HG03457 (cell line): ENCODE results near the gene COL9A3.

Experiments
- ATAC-seq: cut with Tn5 transposase; IDR thresholded peaks from one replicate; pipeline ENCODE4 v1.9.1; 2021; ENCODE audit warnings: moderate number of reproducible peaks; ENCODE audit not compliant: unreplicated experiment

Gene COL9A3

DNA sequence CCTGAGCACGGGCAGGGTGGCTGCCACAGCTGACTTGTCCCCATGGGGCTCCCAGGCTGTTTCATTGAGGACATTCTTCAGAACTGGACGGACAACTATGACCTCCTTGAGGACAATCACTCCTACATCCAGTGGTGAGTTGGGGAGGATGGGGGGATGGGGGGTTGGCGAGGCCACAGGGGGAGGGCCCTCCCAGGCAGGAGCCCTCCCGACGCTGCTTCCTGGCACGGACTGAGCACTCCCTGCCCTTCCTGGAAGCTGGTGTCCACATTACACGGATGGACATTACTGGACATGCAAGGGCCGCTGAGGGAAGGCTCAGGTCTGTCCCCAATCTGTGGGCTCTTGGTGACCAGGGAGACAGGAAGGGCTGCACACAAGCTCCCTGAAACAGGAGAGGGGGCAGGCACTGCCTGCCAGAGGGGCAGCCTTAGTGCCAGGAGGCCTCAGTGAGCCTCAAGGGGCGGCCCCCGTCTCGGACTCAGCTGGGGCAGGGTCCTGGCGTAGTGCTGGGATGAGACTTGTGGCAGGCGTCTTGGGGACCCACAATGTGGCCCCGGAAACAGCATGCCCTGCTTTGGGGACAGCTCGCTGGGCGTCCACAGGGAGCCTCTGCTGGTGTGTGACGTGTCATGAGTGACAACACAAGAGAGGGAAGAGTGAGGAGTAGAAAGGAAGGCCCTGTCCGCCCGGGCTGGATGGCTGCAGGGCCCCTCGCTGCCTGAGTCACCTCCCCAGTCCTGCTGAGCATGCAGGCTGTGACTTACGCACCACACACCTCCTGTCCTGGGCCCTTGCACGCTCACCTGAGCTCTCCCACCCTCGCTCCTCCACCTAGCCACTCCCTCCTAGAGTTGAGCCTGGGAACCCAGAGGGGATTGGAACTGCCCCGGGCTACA, 7.1 kb upstream of the COL9A3 start:
- no peak for ATAC-seq

DNA sequence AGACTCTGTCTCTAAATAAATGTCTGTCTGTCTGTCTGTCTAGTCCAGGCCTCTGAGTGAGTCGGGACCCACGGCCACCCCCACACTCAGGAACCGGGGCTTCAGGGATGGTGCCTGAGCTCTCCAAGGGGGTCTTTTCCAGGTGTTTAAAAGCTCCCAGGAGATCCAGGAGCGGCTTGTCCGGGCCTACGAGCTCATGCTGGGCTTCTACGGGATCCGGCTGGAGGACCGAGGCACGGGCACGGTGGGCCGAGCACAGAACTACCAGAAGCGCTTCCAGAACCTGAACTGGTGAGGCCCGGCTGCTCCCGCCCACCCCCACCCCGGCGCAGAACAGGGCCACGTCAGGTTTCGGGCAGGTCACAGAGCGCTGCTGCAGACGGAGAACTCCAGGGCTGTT, 5.5 kb upstream of the COL9A3 start:
- no peak for ATAC-seq

DNA sequence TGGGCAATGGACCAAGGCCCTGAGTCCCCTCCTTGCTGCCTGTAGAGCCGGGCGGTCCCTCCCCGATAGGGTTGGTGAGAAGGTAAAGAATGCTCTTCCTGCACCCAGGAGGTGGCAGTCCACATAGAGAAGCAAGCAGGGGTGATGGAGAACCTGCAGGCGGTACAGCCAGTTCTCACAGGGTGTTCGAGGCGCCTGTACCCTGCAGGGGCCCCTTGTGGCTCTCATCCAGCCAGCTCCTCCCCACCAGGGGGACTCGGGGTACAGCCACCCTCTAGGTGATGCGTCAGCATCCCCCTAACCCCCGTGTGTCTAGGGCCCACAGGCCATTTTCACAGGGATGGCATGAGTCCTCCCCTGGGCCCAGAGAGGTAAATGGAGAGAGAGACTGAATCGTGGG, 5.1 kb upstream of the COL9A3 start:
- ATAC-seq = no peak

DNA sequence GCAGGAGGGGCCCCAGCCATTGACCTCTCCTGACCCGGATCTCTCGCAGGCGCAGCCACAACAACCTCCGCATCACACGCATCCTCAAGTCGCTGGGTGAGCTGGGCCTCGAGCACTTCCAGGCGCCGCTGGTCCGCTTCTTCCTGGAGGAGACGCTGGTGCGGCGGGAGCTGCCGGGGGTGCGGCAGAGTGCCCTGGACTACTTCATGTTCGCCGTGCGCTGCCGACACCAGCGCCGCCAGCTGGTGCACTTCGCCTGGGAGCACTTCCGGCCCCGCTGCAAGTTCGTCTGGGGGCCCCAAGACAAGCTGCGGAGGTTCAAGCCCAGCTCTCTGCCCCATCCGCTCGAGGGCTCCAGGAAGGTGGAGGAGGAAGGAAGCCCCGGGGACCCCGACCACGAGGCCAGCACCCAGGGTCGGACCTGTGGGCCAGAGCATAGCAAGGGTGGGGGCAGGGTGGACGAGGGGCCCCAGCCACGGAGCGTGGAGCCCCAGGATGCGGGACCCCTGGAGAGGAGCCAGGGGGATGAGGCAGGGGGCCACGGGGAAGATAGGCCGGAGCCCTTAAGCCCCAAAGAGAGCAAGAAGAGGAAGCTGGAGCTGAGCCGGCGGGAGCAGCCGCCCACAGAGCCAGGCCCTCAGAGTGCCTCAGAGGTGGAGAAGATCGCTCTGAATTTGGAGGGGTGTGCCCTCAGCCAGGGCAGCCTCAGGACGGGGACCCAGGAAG, 4.5 kb upstream of the COL9A3 start:
- ATAC-seq = no peak

DNA sequence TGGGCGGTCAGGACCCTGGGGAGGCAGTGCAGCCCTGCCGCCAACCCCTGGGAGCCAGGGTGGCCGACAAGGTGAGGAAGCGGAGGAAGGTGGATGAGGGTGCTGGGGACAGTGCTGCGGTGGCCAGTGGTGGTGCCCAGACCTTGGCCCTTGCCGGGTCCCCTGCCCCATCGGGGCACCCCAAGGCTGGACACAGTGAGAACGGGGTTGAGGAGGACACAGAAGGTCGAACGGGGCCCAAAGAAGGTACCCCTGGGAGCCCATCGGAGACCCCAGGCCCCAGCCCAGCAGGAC, 4.0 kb upstream of the COL9A3 start:
- no peak for ATAC-seq

DNA sequence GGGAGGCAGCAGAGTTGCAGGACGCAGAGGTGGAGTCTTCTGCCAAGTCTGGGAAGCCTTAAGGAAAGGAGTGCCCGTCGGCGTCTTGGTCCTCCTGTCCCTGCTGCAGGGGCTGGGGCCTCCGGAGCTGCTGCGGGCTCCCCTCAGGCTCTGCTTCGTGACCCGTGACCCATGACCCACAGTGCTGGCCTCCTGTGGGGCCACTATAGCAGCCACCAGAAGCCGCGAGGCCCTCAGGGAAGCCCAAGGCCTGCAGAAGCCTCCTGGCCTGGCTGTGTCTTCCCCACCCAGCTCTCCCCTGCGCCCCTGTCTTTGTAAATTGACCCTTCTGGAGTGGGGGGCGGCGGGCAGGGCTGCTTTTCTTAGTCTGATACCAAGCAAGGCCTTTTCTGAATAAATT, 3.3 kb upstream of the COL9A3 start:
- ATAC-seq = no peak

DNA sequence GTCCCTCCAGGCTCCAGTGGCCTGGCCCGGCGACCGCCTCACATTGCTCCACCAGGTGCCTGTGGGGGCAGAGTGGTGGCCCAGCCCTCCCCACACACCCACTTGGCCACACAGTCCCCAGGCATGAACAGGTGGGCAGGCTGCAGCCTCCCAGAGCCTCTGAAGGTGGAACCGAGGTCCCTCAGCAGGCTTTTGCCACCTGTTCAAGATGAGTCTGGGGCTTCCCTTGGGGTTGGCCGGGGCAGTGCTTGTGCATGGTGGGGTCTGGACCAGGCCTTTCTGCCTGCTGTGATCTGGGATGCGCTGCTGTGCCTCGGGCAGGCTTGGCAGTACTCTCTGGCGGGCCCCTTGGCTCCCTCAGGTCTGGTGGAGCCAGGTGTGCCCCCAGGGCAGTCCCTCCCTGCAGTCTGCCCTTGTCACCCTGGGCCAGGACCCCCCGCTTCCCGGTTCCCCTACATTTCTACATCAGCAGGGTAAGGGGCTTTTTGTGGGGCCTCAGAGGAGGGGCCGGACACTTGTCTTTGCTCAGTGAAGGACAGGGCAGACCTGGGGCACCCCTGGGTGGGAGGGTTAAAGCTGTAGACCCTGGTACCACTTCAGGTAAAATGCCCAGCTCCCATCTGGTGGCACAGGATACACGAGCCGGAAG, 2.7 kb upstream of the COL9A3 start:
- no peak for ATAC-seq

DNA sequence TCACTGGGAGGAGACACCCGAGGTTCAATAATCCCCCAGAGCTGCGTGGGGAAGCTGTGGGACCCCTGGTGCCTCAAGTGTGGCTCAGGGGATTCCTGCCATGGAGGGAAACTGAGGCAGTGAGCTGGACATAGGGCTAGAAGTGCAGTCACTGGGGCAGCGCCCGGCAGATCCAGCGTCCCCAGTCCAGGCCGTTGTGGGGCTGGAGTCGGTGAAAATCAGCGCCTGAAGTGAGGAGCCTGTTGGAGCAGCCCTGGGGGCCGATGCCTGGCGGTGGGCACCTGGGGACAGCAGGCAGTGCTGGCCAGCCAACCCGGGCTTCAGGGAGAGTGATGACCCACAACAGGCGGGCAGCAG, 2.2 kb upstream of the COL9A3 start:
- no peak for ATAC-seq

DNA sequence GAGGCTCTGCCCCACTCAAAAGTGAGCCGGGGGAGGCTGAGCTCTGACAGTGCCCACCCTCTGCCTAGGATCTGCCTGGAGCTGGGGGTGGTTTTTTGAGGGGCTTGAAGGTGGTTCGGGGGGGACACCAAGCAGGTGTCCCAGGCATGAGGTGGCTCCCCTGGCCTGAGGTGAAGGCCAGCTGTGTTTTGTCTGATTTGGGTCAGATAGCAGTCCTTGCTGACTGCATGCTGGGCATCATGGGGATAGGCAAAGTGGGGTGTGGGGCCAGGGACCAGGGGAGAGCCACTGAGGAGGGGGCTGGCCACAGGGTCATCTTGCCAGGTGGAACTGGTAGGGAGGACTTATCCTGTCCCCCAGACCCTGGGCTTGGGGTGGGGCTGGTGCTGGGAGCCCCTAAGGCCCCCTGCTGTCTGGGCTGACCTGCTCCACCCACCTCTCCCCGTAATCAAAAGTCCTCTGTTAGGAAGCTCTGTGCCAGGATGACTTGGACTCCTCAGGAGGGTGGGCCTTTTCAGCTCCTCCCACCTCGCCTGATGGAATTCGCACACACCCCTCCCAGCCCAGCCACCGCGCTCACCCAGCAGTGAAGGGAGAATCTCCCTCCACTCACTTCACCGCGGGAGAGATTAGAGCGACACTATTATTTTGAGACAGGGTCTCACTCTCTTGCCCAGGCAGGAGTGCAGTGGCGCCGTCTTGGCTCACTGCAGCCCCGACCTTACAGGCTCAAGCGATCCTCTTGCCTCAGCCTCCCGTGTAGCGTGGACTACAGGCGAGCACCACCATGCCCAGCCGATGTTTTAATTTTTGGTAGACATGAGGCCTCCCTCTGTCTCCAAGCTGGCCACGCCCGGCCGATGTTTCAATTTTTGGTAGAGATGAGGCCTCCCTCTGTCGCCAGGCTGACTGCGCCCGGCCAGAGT, 1.5 kb upstream of the COL9A3 start:
- no peak for ATAC-seq

DNA sequence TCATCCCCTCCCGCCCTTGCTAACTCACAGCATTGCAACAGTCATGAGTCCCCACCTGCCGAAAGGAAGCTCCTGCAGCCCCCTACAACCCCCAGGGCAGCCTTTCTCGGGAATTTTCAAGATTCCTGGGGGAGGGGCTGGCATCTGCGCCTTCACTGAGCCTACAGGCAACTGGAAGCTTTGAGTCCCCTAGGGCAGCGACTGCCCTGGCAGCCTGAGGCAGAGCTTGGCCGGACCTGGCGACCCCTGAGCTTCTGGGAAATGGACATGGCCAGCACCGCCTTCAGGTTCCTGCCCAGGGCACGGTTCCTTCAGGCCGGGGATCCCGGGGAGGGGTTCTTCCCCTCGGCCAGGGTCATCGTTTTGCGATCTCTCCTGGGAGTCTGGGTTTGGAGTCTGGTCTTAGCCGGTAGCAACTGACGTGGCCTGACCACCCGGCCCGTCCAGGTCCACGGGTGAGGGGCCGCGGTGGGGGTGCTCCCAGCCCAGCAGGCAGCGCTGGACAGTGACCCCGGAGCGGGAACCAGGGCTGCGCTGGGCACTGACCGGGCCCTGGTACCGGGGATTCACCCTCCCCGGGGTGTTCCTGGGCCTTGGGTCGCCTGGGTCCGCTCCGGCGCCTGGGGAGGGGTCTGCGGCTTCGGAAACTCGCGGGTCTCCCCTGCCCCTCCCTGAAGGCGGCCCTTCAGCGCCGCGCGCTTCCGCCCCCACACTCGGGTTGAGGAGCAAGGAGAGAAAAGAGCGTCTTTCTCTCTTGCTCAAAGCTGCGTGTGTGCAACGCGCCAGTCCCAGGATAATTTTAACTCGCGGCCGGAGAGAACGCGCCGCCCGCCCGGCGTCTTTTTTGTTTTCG, 593 bp upstream of the COL9A3 start:
- no peak for ATAC-seq

DNA sequence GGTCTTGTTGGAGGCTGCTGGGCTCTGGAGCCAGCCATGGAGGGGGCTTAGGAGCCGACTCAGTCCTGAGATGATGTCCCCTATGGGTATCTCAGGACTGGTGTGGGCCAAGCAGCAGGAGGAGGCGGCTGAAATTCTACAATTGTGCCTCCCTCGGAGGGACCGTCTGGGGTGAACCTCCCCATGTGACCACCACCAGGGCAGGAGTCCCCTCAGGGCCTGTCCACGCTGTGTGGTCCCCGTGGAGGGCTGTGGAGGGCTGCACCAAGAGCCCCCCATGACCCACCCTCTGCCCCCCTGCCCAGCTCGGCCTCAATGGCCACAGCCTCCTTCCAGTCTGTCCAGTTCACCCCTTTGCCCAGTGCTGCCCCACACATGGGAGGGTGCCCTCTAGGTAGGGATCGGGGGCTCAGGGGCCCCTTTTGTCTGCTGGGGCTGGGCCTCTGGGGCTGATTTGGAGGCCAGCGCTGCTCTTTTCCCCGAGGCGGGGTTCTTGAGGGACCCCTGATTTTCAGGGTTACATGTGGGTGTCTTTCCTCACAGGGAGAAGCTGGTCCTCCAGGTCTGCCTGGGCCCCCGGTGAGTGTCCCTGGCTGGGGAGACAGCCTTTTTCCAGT, 1.2 kb downstream of the COL9A3 start:
- ATAC-seq = no peak

DNA sequence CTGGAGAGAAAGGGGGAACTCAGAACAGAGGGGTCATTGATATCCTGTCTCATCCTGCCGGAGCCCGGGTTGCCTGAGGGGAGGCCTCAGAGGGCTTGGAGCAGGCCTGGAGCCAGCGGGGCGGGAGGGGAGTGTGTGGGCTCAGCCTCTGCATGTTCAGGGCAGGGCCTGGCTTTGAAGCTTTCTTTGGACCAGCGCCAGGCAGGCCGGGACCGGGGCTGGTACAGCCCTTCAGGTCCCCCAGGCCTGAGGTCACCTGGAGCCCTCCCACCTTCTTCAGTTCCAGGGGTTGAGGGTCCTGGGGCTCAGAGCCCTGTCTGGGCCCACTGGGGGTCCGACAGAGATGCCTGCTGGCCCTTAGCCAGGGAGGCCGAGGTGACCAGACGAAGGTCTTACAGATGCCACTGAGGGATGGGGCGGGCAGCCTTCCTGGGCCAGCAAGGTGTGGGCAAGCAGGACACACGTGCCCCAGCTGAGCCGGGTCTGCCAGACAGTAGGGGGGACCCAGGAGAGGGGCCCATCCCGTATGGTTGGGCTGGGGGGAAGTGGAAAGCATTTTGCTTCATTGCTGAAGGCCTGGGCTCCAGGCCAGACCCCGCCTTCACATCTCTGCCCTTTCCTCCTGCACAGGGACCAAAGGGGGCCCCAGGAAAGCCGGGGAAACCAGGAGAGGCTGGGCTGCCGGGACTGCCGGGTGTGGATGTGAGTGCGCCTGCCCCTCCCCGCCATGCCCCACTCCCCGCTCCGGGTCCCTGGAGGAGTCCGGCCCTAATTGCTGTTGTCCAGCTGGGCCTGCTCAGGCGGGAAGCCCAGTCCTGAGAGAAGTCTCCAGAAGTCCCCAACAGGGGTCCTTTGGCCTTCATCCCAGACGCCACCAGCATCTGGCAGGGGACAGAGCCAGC, 2.0 kb downstream of the COL9A3 start:
- ATAC-seq = no peak

DNA sequence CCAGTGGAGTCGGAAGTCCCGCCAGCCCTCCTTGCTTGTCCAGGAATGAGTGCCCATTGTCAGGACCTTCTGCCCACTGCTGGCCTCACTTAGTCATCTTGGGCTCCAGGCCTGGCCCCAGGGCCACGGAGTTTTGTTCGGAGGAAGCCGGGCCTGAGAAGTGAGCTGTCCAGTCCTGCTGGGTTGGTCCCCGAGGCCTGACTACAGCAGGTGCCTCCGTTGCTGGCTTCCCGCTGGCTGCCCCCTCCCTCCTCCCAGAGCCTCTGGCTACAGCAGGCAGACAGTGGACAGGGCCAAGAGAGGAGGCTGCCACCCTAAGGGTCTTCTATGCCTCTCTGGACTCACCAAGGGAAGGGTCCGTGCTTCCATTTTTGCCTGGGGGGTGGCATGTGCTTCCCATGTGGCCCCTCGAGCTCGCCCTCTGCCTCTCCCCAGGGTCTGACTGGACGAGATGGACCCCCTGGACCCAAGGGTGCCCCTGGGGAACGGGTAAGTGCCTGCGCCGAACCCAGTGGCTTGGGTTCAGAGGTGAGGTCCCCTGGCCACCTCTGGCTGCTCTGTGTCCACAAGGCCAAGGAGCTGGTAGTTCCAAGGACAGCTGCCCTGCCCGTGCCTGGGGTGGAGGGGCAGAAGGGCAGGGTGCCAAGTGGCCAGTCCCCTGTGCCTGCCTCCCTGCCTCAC, 2.8 kb downstream of the COL9A3 start:
- no peak for ATAC-seq

DNA sequence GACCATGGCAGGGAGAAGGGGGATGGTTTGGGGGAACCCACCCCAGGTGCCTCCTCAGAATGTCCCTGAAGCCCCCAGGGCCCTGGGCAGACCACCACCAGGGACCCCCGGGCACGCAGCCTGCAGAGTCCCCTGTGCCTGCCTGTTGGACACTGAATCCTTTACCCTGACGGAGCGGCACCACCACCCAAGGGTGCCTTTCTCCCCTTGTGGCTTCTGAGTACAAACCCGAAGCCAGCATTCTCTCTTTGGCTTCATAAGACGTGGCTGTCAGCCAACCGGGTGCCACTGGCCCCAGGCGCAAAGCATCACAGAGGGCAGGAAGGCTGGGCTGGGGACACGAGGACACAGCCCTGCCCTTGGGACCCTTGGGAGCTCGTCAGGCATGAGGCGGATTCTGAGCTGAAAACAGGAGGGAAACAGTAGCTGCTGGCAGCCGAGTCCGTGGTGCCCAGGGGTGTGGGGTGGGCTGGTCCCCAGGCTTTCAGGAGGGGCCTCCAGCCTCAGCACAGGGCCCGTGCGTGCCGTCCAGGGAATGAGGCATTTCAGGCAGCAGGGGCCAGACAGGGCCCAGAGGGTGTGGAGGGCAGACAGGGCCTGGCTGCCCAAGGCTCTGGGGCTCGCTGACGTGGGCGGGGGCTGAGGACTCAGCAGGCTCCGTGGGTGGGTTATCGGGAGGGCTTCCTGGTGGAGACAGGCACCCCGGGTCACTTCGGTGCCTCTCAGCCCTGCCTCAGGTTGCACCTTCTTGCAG, 3.5 kb downstream of the COL9A3 start:
- ATAC-seq = no peak

DNA sequence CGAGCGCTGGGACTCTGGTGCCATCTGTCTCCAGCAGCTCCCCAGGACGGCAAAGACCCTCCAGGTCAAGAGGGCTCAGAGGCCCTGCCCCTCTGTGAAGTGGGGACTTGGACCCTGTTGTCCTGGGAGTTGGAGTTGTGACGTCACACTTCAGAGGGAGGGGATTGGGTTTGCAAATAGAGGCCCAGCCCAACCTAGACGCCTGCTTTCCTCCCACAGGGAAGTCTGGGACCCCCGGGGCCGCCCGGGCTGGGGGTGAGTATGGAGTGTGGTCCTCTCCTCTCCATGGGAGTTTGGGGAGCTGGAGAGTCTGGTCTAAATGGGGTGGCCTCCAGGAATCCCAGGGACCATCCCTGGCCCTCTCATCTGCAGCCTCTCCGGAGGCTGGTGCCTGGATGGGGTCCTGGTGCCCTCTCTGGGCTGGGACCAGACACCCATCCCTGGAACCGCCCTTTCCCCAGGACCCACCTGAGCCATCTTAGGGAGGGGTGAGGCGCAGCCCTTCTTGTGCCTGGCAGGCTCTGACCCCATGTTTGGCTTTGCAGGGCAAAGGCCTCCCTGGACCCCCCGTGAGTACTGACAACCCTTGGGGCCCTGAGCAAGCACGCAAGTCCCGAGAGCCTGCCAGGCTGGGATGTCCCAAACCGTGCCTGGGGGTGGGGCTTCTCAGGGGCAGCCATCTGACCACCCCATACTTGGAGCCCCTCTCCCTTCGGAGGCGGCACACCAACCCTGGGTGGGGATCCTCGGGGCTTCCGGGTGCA, 4.3 kb downstream of the COL9A3 start:
- ATAC-seq = no peak

DNA sequence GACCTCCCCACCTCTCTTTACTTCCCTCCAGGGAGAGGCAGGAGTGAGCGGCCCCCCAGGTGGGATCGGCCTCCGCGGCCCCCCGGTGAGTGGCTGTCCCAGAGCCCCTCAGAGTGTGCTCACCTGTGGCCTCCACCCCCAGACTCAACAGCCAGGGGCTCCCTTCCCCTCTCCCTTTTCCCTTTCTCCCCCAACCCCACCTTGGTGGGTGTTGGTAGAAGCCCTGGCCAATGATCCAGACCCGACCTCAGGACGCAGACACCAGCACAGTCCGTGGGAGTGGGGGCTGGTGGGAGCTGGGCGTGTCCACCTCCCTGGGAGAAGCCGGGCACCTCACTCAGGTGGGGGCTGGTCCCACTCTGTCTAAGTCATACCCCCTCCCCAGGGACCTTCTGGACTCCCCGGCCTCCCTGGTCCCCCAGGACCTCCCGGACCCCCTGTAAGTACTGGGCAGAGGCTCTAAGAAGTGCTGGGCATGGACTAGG, 4.9 kb downstream of the COL9A3 start:
- no peak for ATAC-seq
